WERI-Rb-1 (cell line): ENCODE measurements around the gene PAF1.
"Not testable (repeated sequence)": the region's sequence is repeated elsewhere in the genome, so short reads cannot be mapped to it uniquely, and the experiment has no call there.

ENCODE experiments used
- DNase-seq: peaks from one replicate; pipeline ENCODE4 v3.0.0-alpha.2; 2020
- H3K27ac ChIP-seq: fragments of 250-450 bp; sonication (Bioruptor Pico); 2 replicates; pipeline ENCODE4 v1.5.1; 2020; ENCODE audit warnings: mild to moderate bottlenecking, moderate library complexity
- H3K27me3 ChIP-seq: fragments of 250-450 bp; sonication (Bioruptor Pico); 2 replicates; pipeline ENCODE4 v1.5.1; 2021; ENCODE audit warnings: mild to moderate bottlenecking, low read depth, moderate library complexity; ENCODE audit not compliant: insufficient read depth, severe bottlenecking
- H3K36me3 ChIP-seq: fragments of 250-450 bp; sonication (Bioruptor Pico); 2 replicates; pipeline ENCODE4 v1.5.1; 2020; ENCODE audit warnings: mild to moderate bottlenecking, moderate library complexity
- H3K4me3 ChIP-seq: 2 replicates; pipeline ENCODE4 v1.5.1; 2011; ENCODE audit warnings: low read depth, mild to moderate bottlenecking, control low read depth, low read length
- H3K9me3 ChIP-seq: fragments of 250-450 bp; sonication (Bioruptor Pico); 2 replicates; pipeline ENCODE4 v1.5.1; 2021; ENCODE audit warnings: mild to moderate bottlenecking, moderate library complexity; ENCODE audit not compliant: severe bottlenecking
- TF ChIP-seq, protein P1 (sequence below): IDR thresholded peaks from 2 replicates; pipeline ENCODE4 v1.5.1; 2011; ENCODE audit warnings: low read depth, mild to moderate bottlenecking, control low read depth, inconsistent platforms, low read length

The PAF1 gene

DNA sequence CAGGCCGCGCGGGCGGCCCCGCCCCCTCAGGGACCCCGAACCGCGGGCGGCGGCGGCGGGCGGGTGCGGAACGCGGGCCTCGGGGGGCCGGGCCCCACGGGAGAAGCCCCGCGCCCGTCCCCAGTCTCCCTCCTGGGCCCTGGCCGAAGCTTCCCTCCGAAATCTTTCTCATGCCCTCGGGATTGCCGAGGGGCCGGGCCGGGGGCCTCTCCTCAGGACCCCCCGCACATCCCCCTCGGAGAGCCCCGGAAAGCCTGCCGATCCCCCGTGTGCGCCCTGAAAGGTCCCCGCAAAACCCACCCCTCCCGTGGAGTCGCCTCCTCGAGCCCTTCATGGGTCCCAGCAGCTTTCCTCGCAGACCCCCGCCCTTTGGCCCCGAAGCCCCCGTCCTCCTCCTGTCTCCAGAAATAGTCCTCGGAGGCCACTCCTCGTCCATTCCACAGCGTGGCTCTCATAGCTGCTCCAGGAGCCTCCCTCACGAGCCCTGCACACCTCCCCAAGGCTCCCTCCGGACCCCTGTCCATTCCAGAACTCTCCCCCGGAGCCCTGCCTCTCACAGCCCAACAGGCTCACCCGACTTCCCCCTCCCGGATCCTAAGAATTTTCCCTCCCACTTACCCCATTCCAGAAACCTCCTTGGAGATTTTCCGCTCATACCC lies 48.1 kb downstream of the PAF1 start:
- Histone ChIP-seq H3K27me3 (no peaks in the 10 kb centered on the region), H3K27ac (peak overlapping the region; percentile 75), H3K9me3 (no peaks in the 10 kb centered on the region), H3K4me3 (peak overlapping the region; percentile 70), H3K36me3 (peaks cover 33% of the 10 kb centered on the region)
- TF ChIP-seq, protein P1, sequence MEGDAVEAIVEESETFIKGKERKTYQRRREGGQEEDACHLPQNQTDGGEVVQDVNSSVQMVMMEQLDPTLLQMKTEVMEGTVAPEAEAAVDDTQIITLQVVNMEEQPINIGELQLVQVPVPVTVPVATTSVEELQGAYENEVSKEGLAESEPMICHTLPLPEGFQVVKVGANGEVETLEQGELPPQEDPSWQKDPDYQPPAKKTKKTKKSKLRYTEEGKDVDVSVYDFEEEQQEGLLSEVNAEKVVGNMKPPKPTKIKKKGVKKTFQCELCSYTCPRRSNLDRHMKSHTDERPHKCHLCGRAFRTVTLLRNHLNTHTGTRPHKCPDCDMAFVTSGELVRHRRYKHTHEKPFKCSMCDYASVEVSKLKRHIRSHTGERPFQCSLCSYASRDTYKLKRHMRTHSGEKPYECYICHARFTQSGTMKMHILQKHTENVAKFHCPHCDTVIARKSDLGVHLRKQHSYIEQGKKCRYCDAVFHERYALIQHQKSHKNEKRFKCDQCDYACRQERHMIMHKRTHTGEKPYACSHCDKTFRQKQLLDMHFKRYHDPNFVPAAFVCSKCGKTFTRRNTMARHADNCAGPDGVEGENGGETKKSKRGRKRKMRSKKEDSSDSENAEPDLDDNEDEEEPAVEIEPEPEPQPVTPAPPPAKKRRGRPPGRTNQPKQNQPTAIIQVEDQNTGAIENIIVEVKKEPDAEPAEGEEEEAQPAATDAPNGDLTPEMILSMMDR, result no peak
- DNase-seq, result no peak

DNA sequence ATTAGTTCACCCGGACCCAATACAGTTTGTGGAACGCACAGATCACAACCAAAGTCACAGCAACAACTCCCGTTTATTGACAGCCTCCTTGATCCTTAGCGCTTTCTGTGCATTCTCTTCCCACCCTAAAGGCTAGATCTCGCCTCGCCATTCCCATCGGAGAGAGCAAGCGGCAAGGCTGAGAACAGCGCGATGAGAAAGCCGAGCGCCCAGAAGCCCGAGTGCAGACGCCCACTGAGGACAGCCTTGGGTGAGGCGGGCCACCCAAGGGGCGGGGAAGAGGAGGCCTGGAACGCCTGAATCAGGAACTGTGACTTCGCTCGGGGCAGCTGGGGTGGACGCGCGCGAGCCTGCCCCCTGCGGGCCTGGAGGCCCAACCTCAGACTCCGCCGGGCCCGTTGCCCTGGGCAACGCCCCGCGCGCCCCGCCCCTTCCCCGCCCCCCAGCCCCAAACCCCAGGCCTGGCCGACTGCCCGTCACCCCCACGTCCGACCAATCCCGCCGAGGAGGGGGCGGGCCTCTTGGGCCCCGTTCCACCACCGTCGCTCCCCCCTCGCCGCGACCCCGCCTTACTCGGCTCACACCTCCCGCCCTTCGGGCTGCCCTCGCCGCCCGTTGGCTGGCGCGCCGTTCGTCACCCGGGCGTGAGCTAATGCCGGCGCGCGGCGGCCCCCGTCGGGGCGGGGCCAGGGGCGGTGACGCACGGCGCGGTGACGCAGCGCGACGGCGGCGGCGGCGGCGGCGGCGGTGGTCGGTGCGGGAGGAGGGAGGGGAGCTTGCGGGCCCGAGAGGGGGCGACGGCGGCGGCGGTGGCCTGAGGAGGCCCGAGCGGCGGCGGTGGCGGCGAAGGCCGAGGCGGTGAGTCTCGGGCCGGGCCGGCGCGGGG lies 48.9 kb downstream of the PAF1 start, which contains the start of gene SAMD4B:
TSS of gene SAMD4B (plus strand) at position 703 of the 886 bp plus-strand sequence. CDS start 14,473 bp downstream, outside the sequence.
- no peaks in the 10 kb centered on the region for H3K27me3 ChIP-seq
- TF ChIP-seq, protein P1, result peak; percentile 75
- peaks cover 29% of the 10 kb centered on the region for H3K36me3 ChIP-seq
- peak within 1 kb of the TSS; percentile 75 for H3K27ac ChIP-seq
- DNase-seq, result peak; percentile 99
- no peaks in the 10 kb centered on the region for H3K9me3 ChIP-seq
- peak within 1 kb of the TSS; percentile 81 for H3K4me3 ChIP-seq

DNA sequence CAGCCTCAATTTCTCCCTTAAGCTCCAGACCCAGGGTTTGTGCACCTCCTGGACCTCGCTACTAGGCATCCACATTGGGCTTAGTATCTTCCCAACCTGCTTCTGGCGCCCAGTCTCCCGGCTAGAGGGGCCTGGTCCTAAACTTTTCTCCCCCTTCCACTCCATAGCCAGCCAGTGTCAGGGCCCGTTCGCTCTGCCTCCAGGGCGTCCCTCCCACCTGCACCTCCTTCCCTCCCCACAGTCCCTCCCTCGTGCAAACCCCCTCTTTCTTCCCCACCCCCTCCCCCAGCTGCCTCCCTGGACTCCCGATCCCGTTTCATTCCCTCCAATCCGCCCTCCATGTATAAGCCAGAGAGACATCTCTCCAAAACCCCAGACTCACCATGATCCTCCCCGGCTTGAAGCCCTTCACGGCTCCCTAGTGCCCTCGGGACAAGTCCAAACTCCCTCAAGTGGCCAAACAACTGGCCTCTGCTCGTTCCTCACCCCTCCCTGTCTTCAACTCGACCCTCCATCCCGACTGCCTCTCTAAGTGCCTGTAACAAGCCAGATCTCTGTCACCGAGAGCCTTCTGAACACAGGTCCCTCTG lies 49.7 kb downstream of the PAF1 start:
- TF ChIP-seq, protein P1, result 0 out of 2 replicates have a peak, but pooled peaks have one; percentile 5
- Histone ChIP-seq H3K27me3 (no peaks in the 10 kb centered on the region), H3K36me3 (peaks cover 25% of the 10 kb centered on the region), H3K4me3 (peak overlapping the region; percentile 81), H3K9me3 (no peaks in the 10 kb centered on the region), H3K27ac (peak overlapping the region; percentile 74)
- DNase-seq, result peak; percentile 46

DNA sequence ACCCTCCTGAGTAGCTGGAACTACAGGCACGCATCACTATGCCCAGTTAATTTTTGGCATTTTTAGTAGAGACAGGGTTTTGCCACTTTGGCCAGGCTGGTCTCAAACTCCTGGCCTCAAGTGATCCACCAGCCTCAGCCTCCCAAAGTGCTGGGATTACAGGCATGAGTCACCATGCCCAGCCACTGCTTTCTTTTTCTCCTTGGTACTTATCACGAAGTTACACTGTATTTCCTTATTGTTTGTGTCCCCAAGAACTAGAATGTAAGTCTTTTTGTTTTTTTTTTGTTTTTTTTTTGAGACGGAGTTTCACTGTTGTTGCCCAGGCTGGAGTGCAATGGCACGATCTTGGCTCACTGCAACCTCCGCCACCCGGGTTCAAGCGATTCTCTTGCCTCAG lies 50.8 kb downstream of the PAF1 start:
- peaks cover 14% of the 10 kb centered on the region for H3K36me3 ChIP-seq
- H3K4me3 ChIP-seq, H3K9me3 ChIP-seq, DNase-seq, H3K27me3 ChIP-seq, H3K27ac ChIP-seq: not testable (repeated sequence)

DNA sequence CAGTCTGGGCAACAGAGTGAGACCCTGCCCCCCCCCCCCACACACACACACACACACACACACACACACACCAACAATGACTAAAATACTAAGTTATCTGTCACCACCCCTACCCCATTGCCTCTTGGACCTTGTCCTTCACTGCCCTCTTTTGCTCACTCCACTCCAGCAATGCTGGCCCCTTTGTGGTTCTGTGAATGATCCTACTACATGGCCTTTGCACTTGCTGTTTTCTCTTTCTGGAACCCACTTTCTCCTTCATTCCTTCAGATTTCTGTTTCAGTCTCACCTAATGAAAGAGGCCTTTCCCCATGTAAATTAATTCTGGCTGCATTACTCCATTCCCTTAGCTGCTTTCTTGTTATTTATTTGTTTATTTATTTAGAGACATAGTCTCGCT lies 51.2 kb downstream of the PAF1 start:
- H3K27me3 ChIP-seq, result no peaks in the 10 kb centered on the region
- no peak overlapping the region for H3K4me3 ChIP-seq
- DNase-seq, result no peak
- TF ChIP-seq, protein P1, result no peak
- H3K9me3 ChIP-seq, result no peaks in the 10 kb centered on the region
- no peak overlapping the region for H3K27ac ChIP-seq
- H3K36me3 ChIP-seq, result peaks cover 9% of the 10 kb centered on the region

DNA sequence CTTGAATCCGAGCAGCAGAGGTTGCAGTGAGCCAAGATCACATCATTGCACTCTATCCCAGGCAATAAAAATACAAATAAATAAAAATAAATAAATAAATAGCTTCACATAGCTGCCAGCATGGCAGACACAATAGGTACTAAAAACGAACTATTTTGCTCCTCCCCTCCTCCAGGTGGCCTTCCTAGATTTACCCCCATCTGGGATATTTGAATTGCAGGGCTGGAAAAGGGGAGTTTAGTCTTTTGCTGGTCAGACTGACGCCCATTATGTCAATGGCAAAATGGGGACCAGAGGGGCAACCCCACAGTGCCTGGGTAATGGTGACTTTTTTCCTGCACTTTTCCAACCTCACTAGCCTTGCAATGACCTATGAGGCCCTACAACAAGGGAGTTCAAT lies 54.4 kb downstream of the PAF1 start:
- TF ChIP-seq, protein P1, result no peak
- no peak overlapping the region for H3K4me3 ChIP-seq
- no peaks in the 10 kb centered on the region for H3K27me3 ChIP-seq
- no peak overlapping the region for H3K27ac ChIP-seq
- H3K36me3 ChIP-seq, result no peaks in the 10 kb centered on the region
- DNase-seq, result no peak
- H3K9me3 ChIP-seq, result no peaks in the 10 kb centered on the region
